GM12875 (cell line): Measurements from ENCODE around the gene AVL9.
"Not testable (repeated sequence)": the region's sequence is repeated elsewhere in the genome, so short reads cannot be mapped to it uniquely, and the experiment has no call there.

Experiments
- H3K4me3 ChIP-seq: one replicate; pipeline ENCODE4 v1.5.1; 2011; ENCODE audit warnings: low read depth, low read length, control low read depth
- CTCF ChIP-seq: IDR thresholded peaks from 2 replicates; pipeline ENCODE4 v1.5.1; 2011; ENCODE audit warnings: low read depth, mild to moderate bottlenecking, control low read depth, inconsistent platforms, low read length, moderate library complexity, borderline replicate concordance; ENCODE audit not compliant: insufficient read depth

AVL9 gene

DNA sequence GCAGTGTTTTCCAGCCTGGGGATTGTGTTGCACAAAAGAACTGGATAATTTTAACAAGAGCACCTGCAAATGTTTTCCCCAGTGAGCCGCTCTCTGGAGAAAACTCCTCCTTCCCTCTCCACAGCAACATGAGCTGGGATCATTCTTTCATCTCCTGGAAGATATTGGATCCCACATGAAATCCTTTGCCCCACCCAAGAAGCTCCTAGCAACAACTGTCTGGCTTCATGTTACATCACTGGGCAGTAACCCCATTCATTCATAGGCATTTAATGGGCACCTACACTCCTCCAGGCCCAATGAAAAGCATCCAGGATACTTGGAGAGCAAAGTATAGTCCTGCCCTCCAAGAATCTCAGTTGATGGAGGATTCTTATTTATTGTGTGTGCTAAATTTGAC lies 32.3 kb upstream of the AVL9 start:
- H3K4me3 ChIP-seq = no peak overlapping the region
- TF ChIP-seq CTCF = no peak

DNA sequence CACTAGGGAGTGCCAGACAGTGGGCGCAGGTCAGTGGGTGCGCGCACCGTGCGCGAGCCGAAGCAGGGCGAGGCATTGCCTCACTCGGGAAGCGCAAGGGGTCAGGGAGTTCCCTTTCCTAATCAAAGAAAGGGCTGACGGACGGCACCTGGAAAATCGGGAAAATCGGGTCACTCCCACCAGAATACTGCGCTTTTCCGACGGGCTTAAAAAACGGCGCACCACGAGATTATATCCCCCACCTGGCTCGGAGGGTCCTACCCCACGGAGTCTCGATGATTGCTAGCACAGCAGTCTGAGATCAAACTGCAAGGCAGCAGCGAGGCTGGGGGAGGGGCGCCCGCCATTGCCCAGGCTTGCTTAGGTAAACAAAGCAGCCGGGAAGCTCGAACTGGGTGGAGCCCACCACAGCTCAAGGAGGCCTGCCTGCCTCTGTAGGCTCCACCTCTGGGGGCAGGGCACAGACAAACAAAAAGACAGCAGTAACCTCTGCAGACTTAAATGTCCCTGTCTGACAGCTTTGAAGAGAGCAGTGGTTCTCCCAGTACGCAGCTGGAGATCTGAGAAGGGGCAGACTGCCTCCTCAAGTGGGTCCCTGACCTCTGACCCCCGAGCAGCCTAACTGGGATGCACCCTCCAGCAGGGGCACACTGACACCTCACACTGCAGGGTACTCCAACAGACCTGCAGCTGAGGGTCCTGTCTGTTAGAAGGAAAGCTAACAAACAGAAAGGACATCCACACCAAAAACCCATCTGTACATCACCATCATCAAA lies 30.5 kb upstream of the AVL9 start:
- not testable (repeated sequence) for H3K4me3 ChIP-seq

GRCh38 chr7:32470004-32470403 lies 25.3 kb upstream of the AVL9 start:
- not testable (repeated sequence) for H3K4me3 ChIP-seq

DNA sequence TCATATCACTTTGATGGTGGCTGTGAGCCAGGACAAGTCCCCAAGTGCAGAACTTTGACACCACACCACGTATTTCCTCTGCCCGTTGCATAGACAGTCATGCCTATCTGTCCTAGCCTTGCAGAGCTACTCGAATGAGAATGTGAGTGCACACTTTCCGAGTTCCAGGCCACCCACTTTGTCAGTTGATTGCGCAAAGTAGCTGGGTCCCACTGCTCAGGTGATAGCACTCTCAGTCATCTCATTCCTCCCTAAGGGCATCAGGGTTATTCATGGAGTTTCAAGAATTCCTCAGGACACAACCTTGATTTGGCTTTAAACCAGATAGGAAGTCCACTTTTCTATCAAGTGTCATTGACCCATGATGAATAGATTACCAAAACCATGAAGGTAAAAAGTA lies 24.4 kb upstream of the AVL9 start:
- no peak overlapping the region for H3K4me3 ChIP-seq
- no peak for TF ChIP-seq CTCF

- H3K4me3 ChIP-seq = no peak overlapping the region
- TF ChIP-seq CTCF = no peak
Observed at GRCh38 chr7:32472015-32472414, 23.3 kb upstream of the AVL9 start.

DNA sequence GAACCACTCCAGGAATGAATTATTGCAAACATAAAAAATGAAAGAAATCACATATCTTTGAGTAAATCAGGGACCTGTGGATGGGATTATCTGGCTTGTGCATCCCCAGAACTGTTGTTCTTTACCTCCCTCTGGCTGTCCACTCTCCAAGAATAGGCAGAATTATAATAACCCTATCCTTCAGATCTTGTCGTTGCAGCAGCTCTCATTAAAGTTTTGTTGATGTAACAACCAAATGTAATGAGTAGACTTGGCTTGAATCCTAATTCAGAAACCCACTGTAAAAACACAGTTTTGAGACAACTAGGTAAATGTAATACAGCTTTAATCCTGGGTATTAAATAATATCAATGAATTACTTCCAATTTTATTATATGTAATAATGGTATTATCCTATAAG lies 21.3 kb upstream of the AVL9 start:
- H3K4me3 ChIP-seq = no peak overlapping the region
- no peak for TF ChIP-seq CTCF

DNA sequence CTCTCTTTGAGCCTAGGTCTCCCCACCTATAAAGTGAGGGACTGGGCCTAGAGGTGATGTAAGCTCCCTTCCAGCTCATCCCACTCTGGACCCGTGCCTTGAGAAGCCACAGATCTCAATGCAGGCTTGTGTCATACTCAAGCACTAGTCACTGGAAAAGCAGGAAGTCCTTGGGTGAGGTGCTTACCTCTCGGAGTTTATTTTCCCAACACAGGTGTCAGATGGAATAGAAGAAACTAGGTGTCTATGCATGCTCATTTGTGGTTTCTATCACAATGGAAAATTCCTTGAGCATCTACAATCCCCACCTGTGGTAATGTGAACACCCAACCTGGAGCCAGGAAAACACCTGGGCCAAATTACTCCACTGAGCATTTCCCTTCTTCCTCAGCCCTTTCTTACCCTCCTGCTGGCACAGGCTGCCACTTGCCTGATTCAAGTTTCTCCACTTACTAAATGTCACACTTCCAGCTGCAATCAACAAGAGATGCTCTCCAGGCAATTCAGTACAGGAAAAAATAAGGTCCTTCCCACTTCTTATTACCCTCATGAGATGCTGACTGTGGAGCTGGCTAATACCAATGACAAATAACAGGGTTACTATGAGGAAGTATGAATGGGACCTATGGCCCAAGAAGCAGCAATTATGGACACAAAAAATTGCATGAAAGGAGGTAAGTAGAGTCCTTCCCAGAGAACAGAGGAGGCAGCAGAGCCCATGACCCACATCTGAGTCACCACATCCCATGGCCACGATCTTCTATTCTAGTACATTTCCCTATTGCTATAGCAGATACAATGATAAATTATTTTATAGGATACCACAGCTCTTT lies 18.3 kb upstream of the AVL9 start:
- TF ChIP-seq CTCF = no peak

DNA sequence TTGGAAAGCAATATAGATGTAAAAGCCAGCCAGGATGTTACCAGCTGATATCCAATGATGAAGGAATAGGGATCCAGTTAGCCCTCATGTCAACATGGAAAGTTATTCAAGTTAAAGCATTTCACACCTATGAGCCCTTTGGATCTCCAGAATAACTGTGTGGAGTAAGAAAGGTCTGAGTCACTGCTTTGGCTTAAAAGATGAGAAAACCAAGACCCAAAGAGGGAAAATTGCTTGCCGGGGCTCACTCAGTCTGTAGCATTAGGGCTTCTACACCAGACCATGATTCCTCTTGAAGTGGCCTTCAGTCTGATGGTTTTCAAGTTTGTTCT lies 17.7 kb upstream of the AVL9 start:
- TF ChIP-seq CTCF = no peak
- H3K4me3 ChIP-seq = no peak overlapping the region

More for the DNA sequence above, 18.3 kb upstream of the AVL9 start:
- no peak overlapping the region for H3K4me3 ChIP-seq
